Neuronal stem cell (in vitro differentiated cells): ENCODE measurements around the gene ANKFY1.

ENCODE experiments used
- DNase-seq: peaks from one replicate; pipeline ENCODE4 v3.0.0-alpha.2; 2013; ENCODE audit warnings: low spot score
- H2AFZ ChIP-seq: one replicate; pipeline ENCODE4 v1.6.1; 2013; ENCODE audit warnings: mild to moderate bottlenecking, low read length, inconsistent platforms
- H2AK5ac ChIP-seq: 2 replicates; pipeline ENCODE4 v1.6.1; 2013; ENCODE audit warnings: low read depth, mild to moderate bottlenecking, inconsistent platforms, low read length, moderate library complexity, mixed read lengths
- H2BK120ac ChIP-seq: 2 replicates; pipeline ENCODE4 v1.6.1; 2013; ENCODE audit warnings: low read depth, mild to moderate bottlenecking, inconsistent platforms, low read length, moderate library complexity, mixed read lengths
- H2BK12ac ChIP-seq: one replicate; pipeline ENCODE4 v1.6.1; 2013; ENCODE audit warnings: low read length, inconsistent platforms
- H2BK15ac ChIP-seq: 2 replicates; pipeline ENCODE4 v1.6.1; 2013; ENCODE audit warnings: mild to moderate bottlenecking, low read length, inconsistent platforms, mixed read lengths
- H2BK5ac ChIP-seq: one replicate; pipeline ENCODE4 v1.6.1; 2013; ENCODE audit warnings: inconsistent platforms, mild to moderate bottlenecking, low read length, moderate library complexity
- H3K14ac ChIP-seq: one replicate; pipeline ENCODE4 v1.6.1; 2013; ENCODE audit warnings: low read length, inconsistent platforms
- H3K18ac ChIP-seq: 2 replicates; pipeline ENCODE4 v1.6.1; 2013; ENCODE audit warnings: low read length, inconsistent platforms
- H3K23ac ChIP-seq: 2 replicates; pipeline ENCODE4 v1.6.1; 2013; ENCODE audit warnings: low read depth, mild to moderate bottlenecking, mixed read lengths, low read length, inconsistent platforms; ENCODE audit not compliant: poor library complexity
- H3K27ac ChIP-seq: replicated peaks from 3 replicates; pipeline ENCODE4 v1.5.1; 2013; ENCODE audit warnings: low read length, inconsistent platforms
- H3K27me3 ChIP-seq, 3 experiments: 2 replicates each; pipeline ENCODE4 v1.6.1; 2013; ENCODE audit warnings: low read length in 3 of 3, mild to moderate bottlenecking in 2 of 3, inconsistent platforms in 1 of 3, low read depth in 1 of 3, mixed read lengths in 1 of 3, moderate library complexity in 1 of 3; ENCODE audit not compliant: control insufficient read depth in 3 of 3, insufficient read depth in 3 of 3
- H3K36me3 ChIP-seq, 2 donors: replicated peaks in 1 of 2; 2 replicates each; pipeline ENCODE4 v1.6.1; 2013; ENCODE audit warnings: low read length in 2 of 2; ENCODE audit not compliant: control insufficient read depth in 2 of 2, insufficient read depth in 2 of 2
- H3K4ac ChIP-seq: 2 replicates; pipeline ENCODE4 v1.6.1; 2013; ENCODE audit warnings: inconsistent platforms, mild to moderate bottlenecking, low read length, moderate library complexity
- H3K4me1 ChIP-seq, 2 donors: 1 replicate in 1 of 2; 2 replicates in 1 of 2; pipeline ENCODE4 v1.6.1; 2013; ENCODE audit warnings: low read length in 2 of 2, low read depth in 1 of 2; ENCODE audit not compliant: control insufficient read depth in 2 of 2, insufficient read depth in 1 of 2
- H3K4me2 ChIP-seq: one replicate; pipeline ENCODE4 v1.6.1; 2013; ENCODE audit warnings: mild to moderate bottlenecking, low read length, inconsistent platforms; ENCODE audit not compliant: insufficient read depth, poor library complexity, severe bottlenecking
- H3K4me3 ChIP-seq, 2 donors: 2 replicates each; pipeline ENCODE4 v1.5.1; 2013; ENCODE audit warnings: low read length in 2 of 2, mild to moderate bottlenecking in 2 of 2, inconsistent platforms in 1 of 2, moderate library complexity in 1 of 2
- H3K79me1 ChIP-seq: one replicate; pipeline ENCODE4 v1.6.1; 2013; ENCODE audit warnings: low read depth, mild to moderate bottlenecking, inconsistent platforms, low read length, moderate library complexity
- H3K9ac ChIP-seq: one replicate; pipeline ENCODE4 v1.6.1; 2013; ENCODE audit warnings: mild to moderate bottlenecking, low read depth, low read length, inconsistent platforms; ENCODE audit not compliant: poor library complexity
- H3K9me3 ChIP-seq, 2 donors: replicated peaks in 1 of 2; 2 replicates each; pipeline versions ENCODE3 to v1.6.1; 2013; ENCODE audit warnings: low read length in 2 of 2, mild to moderate bottlenecking in 2 of 2, inconsistent platforms in 1 of 2, low read depth in 1 of 2, mixed read lengths in 1 of 2, moderate library complexity in 1 of 2; ENCODE audit not compliant: control insufficient read depth in 2 of 2, insufficient read depth in 1 of 2
- H4K8ac ChIP-seq: one replicate; pipeline ENCODE4 v1.6.1; 2013; ENCODE audit warnings: low read depth, mild to moderate bottlenecking, inconsistent platforms, low read length, moderate library complexity
- H4K91ac ChIP-seq: one replicate; pipeline ENCODE4 v1.6.1; 2013; ENCODE audit warnings: low read length, low read depth, mild to moderate bottlenecking, inconsistent platforms; ENCODE audit not compliant: poor library complexity
- WGBS, 2 donors: extraction: QIAGEN DNeasy Blood & Tissue Kit; methylation state at CpG; one replicate each; pipeline ENCODE4 v1.1.7; 2013; ENCODE audit warnings: missing lambda C conversion rate in 2 of 2, mixed read lengths in 1 of 2; ENCODE audit not compliant: insufficient read length in 2 of 2, insufficient replicate concordance in 1 of 2; ENCODE audit errors: extremely low coverage in 2 of 2; 5-methylcytosine and 5-hydroxymethylcytosine counted together

ANKFY1 gene

GRCh38 chr17:4208238-4208637 lies 55.5 kb downstream of the ANKFY1 start:
- Histone ChIP-seq H3K79me1 (peaks cover 2% of the 10 kb centered on the region), H2BK15ac (no peak overlapping the region), H2BK12ac (no peak overlapping the region), H3K27me3 (no peaks in the 10 kb centered on the region), H3K4me2 (no peak overlapping the region), H4K8ac (no peak overlapping the region), H3K4ac (no peak overlapping the region), H2BK5ac (no peak overlapping the region), H3K9me3 (no peaks in the 10 kb centered on the region), H3K4me1 (no peaks in the 10 kb centered on the region), H3K9ac (no peak overlapping the region), H3K18ac (no peak overlapping the region), H4K91ac (no peak overlapping the region), H2AFZ (no peak overlapping the region), H3K14ac (no peak overlapping the region), H3K36me3 (peaks cover 33 to 80% of the 10 kb centered on the region in 2 donors), H2AK5ac (no peak overlapping the region), H3K4me3 (no peak overlapping the region), H2BK120ac (no peak overlapping the region), H3K27ac (no peak overlapping the region), H3K23ac (no peak overlapping the region)
- no CpG with 5 or more reads among the region's 4 CpGs for WGBS, 2 donors
- no peak for DNase-seq

GRCh38 chr17:4206962-4207361 lies 56.8 kb downstream of the ANKFY1 start:
- Histone ChIP-seq H2BK12ac (no peak overlapping the region), H3K4me3 (no peak overlapping the region), H3K36me3 (peaks cover 33 to 78% of the 10 kb centered on the region in 2 donors), H4K8ac (no peak overlapping the region), H2BK120ac (no peak overlapping the region), H3K23ac (no peak overlapping the region), H2BK15ac (no peak overlapping the region), H2AK5ac (no peak overlapping the region), H2AFZ (no peak overlapping the region), H3K4me1 (no peaks in the 10 kb centered on the region), H4K91ac (no peak overlapping the region), H3K9ac (no peak overlapping the region), H3K14ac (no peak overlapping the region), H3K4me2 (no peak overlapping the region), H3K27ac (no peak overlapping the region), H3K18ac (no peak overlapping the region), H3K79me1 (peaks cover 2% of the 10 kb centered on the region), H2BK5ac (no peak overlapping the region), H3K27me3 (no peaks in the 10 kb centered on the region), H3K9me3 (no peaks in the 10 kb centered on the region), H3K4ac (no peak overlapping the region)
- no CpG with 5 or more reads among the region's 10 CpGs for WGBS, 2 donors
- DNase-seq = no peak

GRCh38 chr17:4205917-4206316 lies 57.9 kb downstream of the ANKFY1 start:
- no peak overlapping the region for H3K4me3 ChIP-seq
- H3K4me1 ChIP-seq = no peaks in the 10 kb centered on the region
- H3K4me2 ChIP-seq = no peak overlapping the region
- no peak overlapping the region for H4K8ac ChIP-seq
- H3K79me1 ChIP-seq = peaks cover 2% of the 10 kb centered on the region
- no peaks in the 10 kb centered on the region for H3K27me3 ChIP-seq
- WGBS, 2 donors = no CpG with 5 or more reads among the region's 4 CpGs
- H3K9me3 ChIP-seq = no peaks in the 10 kb centered on the region
- no peak overlapping the region for H2BK5ac ChIP-seq
- H3K36me3 ChIP-seq = peaks cover 33 to 80% of the 10 kb centered on the region in 2 donors
- H3K18ac ChIP-seq = no peak overlapping the region
- H3K14ac ChIP-seq = no peak overlapping the region
- no peak overlapping the region for H4K91ac ChIP-seq
- DNase-seq = no peak
- H2BK120ac ChIP-seq = no peak overlapping the region
- H3K9ac ChIP-seq = no peak overlapping the region
- no peak overlapping the region for H3K23ac ChIP-seq
- no peak overlapping the region for H2BK15ac ChIP-seq
- H3K27ac ChIP-seq = no peak overlapping the region
- H2AFZ ChIP-seq = no peak overlapping the region
- H2AK5ac ChIP-seq = no peak overlapping the region
- no peak overlapping the region for H3K4ac ChIP-seq
- no peak overlapping the region for H2BK12ac ChIP-seq

- Histone ChIP-seq H2BK120ac (no peak overlapping the region), H4K8ac (no peak overlapping the region), H3K9ac (no peak overlapping the region), H3K9me3 (no peaks in the 10 kb centered on the region), H4K91ac (no peak overlapping the region), H3K4ac (no peak overlapping the region), H2BK5ac (no peak overlapping the region), H3K4me1 (no peaks in the 10 kb centered on the region), H3K36me3 (peaks cover 32 to 85% of the 10 kb centered on the region in 2 donors), H2AK5ac (no peak overlapping the region), H3K4me3 (no peak overlapping the region), H2AFZ (no peak overlapping the region), H2BK12ac (no peak overlapping the region), H3K27me3 (no peaks in the 10 kb centered on the region), H3K79me1 (peaks cover 2% of the 10 kb centered on the region), H3K14ac (no peak overlapping the region), H3K18ac (no peak overlapping the region), H3K4me2 (no peak overlapping the region), H3K23ac (no peak overlapping the region), H3K27ac (no peak overlapping the region), H2BK15ac (no peak overlapping the region)
- no CpG with 5 or more reads among the region's 6 CpGs for WGBS, 2 donors
- DNase-seq = no peak
Observed at GRCh38 chr17:4204710-4205173, 59.0 kb downstream of the ANKFY1 start.
